Measurements from ENCODE around the gene EIF4E1B.

The EIF4E1B gene

GRCh38 chr5:176647030-176647842 lies 16.8 kb downstream of the EIF4E1B start, which contains the start of gene TSPAN17:
TSPAN17 (plus strand) TSS chr5:176647484; CDS start chr5:176647616, 132 bp downstream.
- peak; percentile 100 for DNase-seq (ENCODE audit: low spot score)

- no peak for DNase-seq (ENCODE audit: low spot score)
Observed at GRCh38 chr5:176647843-176648473, 17.5 kb downstream of the EIF4E1B start.

- no peak for DNase-seq (ENCODE audit: low spot score)
Observed at GRCh38 chr5:176648474-176649194, 18.2 kb downstream of the EIF4E1B start.

- no peak for DNase-seq (ENCODE audit: low spot score)
Observed at GRCh38 chr5:176650354-176650884, 19.9 kb downstream of the EIF4E1B start.

- no peak for DNase-seq (ENCODE audit: low spot score)
Observed at GRCh38 chr5:176651472-176651980, 21.1 kb downstream of the EIF4E1B start.

GRCh38 chr5:176652136-176652535 lies 21.7 kb downstream of the EIF4E1B start:
- DNase-seq (ENCODE audit: low spot score): peak; percentile 77

- DNase-seq (ENCODE audit: low spot score): no peak
Observed at GRCh38 chr5:176653401-176654385, 23.2 kb downstream of the EIF4E1B start.

- DNase-seq (ENCODE audit: low spot score): no peak
Observed at GRCh38 chr5:176654856-176655255, 24.4 kb downstream of the EIF4E1B start.

- DNase-seq (ENCODE audit: low spot score): no peak
Observed at GRCh38 chr5:176656467-176656990, 26.1 kb downstream of the EIF4E1B start.

- peak; percentile 89 for DNase-seq (ENCODE audit: low spot score)
Observed at GRCh38 chr5:176658007-176658599, 27.6 kb downstream of the EIF4E1B start.

- DNase-seq (ENCODE audit: low spot score): no peak
Observed at GRCh38 chr5:176658817-176659511, 28.5 kb downstream of the EIF4E1B start.

GRCh38 chr5:176659512-176659839 lies 29.0 kb downstream of the EIF4E1B start:
- DNase-seq (ENCODE audit: low spot score): no peak

GRCh38 chr5:176659860-176660461 lies 29.5 kb downstream of the EIF4E1B start:
- no peak for DNase-seq (ENCODE audit: low spot score)

GRCh38 chr5:176660530-176660859 lies 30.0 kb downstream of the EIF4E1B start:
- DNase-seq (ENCODE audit: low spot score): no peak

- DNase-seq (ENCODE audit: low spot score): peak; percentile 88
Observed at GRCh38 chr5:176660860-176661641, 30.6 kb downstream of the EIF4E1B start.

- DNase-seq (ENCODE audit: low spot score): no peak
Observed at GRCh38 chr5:176661676-176662075, 31.2 kb downstream of the EIF4E1B start.

GRCh38 chr5:176662371-176663333 lies 32.2 kb downstream of the EIF4E1B start:
- no peak for DNase-seq (ENCODE audit: low spot score)

- DNase-seq (ENCODE audit: low spot score): no peak
Observed at GRCh38 chr5:176663566-176663965, 33.1 kb downstream of the EIF4E1B start.

All from Ammon's horn (tissue), 1 donor.